ENCODE data around the gene C12orf57.

GRCh38 chr12:6929466-6930452 lies 14.1 kb upstream of the C12orf57 start:
- TF ChIP-seq CTCF (IDR thresholded peaks at IDR 0.05; ENCODE audit: low read depth, low read length) (no peak), POLR2A (IDR thresholded peaks at IDR 0.05; ENCODE audit: extremely low read depth, insufficient read length) (no peak), MYC (IDR thresholded peaks at IDR 0.05; ENCODE audit: low read depth, low read length) (no peak)
- TF ChIP-seq, protein P1, sequence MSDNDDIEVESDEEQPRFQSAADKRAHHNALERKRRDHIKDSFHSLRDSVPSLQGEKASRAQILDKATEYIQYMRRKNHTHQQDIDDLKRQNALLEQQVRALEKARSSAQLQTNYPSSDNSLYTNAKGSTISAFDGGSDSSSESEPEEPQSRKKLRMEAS (IDR thresholded peaks at IDR 0.05; ENCODE audit: low read depth, low read length), result no peak

Data from NB4 (cell line).